Gastroesophageal sphincter (tissue), 3 donors: ENCODE data around the gene RHOJ.
"Not testable (repeated sequence)": the region's sequence is repeated elsewhere in the genome, so short reads cannot be mapped to it uniquely, and the experiment has no call there.

ENCODE experiments used
- CTCF ChIP-seq, 4 experiments: fragments of 200-600 bp in 2 of 4; fragments of 450-650 bp in 2 of 4; sonication (generic) in 1 of 4; IDR thresholded peaks; one replicate each; pipeline ENCODE4 v1.5.1; 2017 to 2019; ENCODE audit warnings: antibody characterized with exemption in 4 of 4, mild to moderate bottlenecking in 2 of 4, moderate library complexity in 2 of 4
- POLR2A ChIP-seq, 2 donors: fragments of 450-650 bp; IDR thresholded peaks; one replicate each; pipeline ENCODE4 v1.6.1; 2017; ENCODE audit warnings: antibody characterized with exemption in 2 of 2, mild to moderate bottlenecking in 2 of 2, moderate library complexity in 1 of 2
- POLR2AphosphoS5 ChIP-seq: sonication (generic); formaldehyde crosslinking; IDR thresholded peaks from one replicate; pipeline ENCODE4 v1.6.1; 2017; ENCODE audit warnings: antibody characterized with exemption

GRCh38 chr14:63165267-63165666, 39.0 kb upstream of the RHOJ start:
- TF ChIP-seq POLR2A (IDR thresholded peaks at IDR 0.05); POLR2AphosphoS5; CTCF (IDR thresholded peaks at IDR 0.05): not testable (repeated sequence)
